Colon (tissue), 2 donors: ENCODE measurements around the gene PREPL.
"Not testable (repeated sequence)": the region's sequence is repeated elsewhere in the genome, so short reads cannot be mapped to it uniquely, and the experiment has no call there.

Source experiments
- FAIRE-seq: peaks from 2 replicates; lab custom pipeline; 2012; peaks lifted over from hg19 to GRCh38; lab: Jason Lieb, UNC
- donor health status: control.
- donor health status: control.

The PREPL gene

DNA sequence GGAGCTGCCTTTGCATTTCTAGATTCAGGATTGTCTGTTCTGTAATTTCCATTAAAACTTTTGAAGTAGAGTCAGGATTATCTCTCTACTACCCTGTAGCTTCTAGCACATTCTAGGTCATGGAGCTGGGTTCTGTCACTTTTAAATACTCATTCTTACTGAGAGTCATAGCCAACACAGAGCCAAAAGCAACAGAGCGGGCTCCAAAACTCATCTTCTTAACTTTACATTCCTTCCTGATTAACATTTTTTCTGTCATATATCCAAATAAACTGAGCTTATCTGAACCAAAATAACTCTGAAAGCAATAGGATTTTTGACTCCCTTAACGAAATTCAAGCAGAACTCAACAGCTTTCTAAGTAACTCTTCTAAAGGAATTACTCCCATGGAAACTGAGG is 12.9 kb downstream of the PREPL start:
- no peak for FAIRE-seq

DNA sequence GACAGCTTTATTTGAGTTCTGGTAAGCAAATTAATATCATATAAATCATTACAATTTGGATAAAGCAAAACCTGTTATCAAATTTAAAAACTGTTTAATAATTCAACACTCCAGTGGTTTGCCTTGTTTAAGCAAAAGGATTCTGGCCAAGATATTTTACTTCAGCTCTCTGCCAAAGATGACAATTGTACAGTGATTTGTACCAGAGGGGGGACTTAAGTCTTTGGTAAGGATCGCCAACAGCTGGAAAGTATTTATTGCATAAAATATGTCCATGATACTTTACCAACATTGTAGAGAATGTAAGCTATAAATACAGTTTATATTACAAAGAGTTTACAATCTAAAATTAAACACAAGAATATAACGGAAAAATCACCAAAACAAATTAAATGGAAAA is 13.8 kb downstream of the PREPL start:
- no peak for FAIRE-seq

GRCh38 chr2:44342854-44343253 is 18.4 kb downstream of the PREPL start:
- FAIRE-seq, result no peak

DNA sequence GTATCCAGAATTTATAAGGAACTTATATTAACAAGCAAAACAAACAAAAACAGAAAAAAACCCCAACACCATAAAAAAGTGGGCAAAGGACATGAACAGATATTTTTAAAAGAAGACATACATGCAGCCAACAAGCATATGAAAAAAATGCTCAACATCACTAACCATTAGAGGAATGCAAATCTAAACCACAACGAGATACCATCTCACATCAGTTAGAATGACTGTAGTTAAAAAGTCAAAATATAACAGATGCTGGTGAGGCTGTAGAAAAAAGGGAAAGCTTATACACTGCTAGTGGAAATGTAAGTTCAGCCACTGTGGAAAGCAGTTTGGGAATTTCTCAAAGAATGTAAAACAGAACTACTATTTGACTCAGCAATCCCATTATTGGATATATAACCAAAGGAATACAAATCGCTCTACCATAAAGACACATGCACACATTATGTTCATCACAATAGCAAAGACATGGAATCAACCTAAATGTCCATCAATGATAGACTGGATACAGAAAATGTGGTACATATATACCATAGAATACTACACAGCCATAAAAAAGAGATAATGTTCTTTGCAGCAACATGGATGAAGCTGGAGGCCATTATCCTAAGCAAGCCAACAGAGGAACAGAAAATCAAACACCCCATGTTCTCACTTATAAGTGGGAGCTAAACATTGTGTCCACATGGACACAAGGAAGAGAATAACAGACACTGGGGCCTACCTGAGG is 25.3 kb downstream of the PREPL start:
- peak; percentile 45 for FAIRE-seq

GRCh38 chr2:44333994-44334393 is 27.3 kb downstream of the PREPL start:
- no peak for FAIRE-seq

GRCh38 chr2:44330801-44331200 is 30.5 kb downstream of the PREPL start:
- no peak for FAIRE-seq

DNA sequence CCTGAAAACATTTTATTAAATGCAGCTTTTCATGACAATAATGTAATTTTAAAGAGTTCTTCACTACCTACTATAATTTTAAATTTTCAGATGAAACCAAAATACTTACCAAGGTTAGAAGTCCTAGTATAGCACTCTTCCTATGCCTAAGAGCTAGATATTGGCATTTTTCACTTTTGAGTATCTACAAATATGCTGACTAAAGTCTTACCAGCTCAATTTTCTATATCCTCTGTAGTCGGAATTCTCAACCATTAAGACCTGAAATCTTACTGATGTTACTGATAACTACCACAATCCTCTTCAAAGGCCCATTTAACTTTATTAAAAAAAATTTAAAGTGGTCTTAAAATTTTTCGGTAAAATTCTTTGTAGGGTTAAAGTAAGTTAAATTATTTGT is 32.0 kb downstream of the PREPL start:
- no peak for FAIRE-seq

DNA sequence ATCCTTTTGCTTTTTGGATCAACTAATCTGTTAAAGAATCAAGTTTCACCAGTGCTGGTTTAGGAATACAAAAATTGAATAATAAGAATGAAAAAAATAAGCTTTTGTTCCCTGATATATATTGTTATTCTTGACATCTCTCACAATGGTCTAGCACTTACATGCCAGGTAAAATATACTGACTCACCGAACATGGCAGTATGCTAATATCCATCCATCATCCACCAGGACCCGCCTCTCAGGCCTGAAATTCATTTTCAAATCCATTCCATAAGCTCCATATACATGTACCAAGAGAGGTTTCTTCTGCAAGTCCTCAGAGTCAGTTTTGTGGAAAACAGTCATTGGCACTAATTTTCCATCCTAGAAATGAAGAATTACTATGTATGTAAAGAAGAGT is 32.5 kb downstream of the PREPL start:
- FAIRE-seq, result no peak

DNA sequence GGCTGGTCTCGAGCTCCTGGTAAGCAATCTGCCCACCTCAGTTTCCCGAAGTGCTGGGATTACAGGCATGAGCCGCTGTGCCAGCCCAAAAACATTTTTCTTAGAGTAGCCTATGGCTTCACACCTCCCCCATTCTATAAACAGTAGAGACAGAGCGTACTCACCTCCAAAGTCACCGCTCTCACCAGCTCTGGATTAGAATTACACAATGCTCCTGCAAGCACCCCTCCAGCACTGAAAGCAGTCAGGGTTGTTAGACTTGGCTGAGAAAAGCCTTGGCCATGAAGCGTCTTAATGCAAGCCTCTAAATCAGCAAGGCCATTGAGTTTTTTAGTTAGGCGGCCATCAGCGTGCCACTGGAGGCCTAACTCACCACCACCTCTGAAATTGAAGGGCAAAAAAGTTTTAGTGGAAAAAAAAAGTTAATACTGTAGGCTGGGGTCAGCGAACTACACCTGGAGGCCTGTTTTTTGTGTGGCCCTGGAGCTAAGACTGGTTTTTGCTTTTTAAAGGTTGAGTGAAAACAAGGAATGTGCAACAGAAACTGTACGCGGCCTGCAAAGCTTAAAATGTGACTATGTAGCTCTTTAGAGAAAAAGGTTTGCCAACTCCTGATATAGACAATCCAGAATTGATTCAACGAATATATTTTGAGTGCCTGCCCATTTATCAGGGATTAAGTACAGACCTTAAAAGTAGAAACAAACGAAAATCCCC is 34.6 kb downstream of the PREPL start:
- FAIRE-seq, result no peak

GRCh38 chr2:44325897-44326296 is 35.4 kb downstream of the PREPL start:
- FAIRE-seq, result no peak

GRCh38 chr2:44324971-44325426 is 36.3 kb downstream of the PREPL start:
- FAIRE-seq, result no peak

DNA sequence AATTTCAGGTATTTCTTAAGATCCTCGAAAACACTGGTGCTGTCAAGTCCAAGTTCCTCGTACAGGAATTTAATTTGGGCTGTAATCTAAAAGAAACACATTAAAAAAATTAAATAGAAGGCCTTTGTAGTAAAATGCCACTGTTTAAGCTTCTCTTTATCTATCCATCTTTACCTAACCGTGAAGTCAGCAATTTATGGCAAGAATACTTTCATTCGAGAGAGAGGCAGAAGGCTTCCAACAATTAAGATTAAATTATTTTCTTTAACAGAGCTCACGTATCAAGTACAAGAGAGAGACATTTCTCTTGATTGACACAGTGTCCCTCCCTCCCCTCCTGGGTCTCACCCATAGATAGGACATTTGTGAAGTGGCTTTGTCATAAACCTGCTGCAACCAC is 39.9 kb downstream of the PREPL start:
- no peak for FAIRE-seq

GRCh38 chr2:44320832-44321231 is 40.5 kb downstream of the PREPL start:
- no peak for FAIRE-seq

DNA sequence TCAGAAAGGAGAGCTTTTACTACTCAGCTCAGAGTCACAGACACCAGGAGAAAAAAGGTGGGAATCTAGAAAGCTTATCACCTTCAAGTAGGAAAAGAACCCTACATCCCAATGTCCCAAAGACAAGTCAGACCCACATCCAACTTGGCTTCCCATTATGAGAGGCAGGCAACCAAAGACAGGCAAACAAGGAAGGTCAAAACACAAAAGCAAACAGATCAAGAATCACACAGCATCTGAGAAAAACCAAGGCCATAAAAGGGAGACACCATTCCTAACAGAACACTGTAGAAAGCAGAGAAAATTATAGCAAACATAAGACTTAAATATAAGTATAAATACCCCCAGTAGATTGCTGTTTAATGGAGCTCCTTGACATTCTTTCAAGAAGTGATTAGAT is 45.3 kb downstream of the PREPL start:
- no peak for FAIRE-seq

DNA sequence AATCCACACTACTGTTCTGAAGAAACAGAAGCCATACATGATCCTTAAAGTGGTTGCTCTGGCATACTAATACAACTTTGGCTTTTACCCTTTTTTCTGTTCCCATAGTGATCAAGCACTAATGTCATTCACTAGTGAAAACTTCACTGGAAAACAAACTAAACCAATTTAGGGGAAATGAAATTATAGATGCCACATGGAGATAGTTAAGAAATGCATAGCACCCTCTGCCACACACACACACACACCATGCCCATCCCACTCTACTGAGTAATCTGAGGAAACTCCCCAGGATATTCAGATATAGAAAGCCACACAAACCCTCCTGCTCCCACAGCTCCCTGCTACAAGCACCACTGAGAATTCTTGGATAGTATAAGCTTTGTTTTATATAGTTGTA is 46.9 kb downstream of the PREPL start:
- FAIRE-seq, result no peak

DNA sequence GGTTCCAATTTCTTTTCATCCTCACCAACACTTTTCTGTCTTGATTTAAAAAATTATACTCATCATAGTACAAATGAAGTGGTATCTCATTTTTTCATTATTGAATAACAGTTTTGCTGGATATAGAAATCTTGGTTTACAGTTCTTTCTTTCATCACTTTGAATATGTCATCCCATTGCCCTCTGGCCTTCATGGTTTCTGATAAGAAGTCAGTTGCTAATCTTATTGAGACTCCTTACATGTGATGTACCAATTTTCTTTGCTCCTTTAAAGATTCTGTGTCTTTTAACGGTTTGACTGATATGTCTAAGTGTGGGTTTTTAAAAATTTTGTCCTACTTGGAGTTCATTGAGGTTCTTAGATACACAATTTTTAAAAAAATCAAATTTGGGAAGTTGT is 51.0 kb downstream of the PREPL start:
- FAIRE-seq, result no peak

GRCh38 chr2:44305882-44306281 is 55.4 kb downstream of the PREPL start:
- FAIRE-seq, result no peak

DNA sequence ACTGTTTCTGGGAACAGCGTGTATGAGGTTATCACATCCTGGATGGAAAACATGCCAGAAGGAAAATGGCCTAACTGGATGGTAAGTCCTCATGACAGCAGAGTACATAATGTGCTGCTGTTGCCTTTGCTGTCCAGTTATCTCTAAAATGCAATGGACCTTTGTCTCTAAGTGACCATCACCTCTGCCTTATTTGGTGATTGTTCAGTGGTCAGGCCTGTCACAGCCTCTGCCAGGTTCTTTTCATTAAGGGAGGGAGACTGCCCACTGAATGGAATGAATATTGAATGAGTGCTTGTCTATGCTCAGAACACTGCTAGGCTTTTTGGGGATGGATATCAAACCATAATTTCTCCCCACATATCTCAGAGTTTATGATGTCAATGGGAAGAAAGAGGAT is 57.0 kb downstream of the PREPL start:
- FAIRE-seq, result no peak

DNA sequence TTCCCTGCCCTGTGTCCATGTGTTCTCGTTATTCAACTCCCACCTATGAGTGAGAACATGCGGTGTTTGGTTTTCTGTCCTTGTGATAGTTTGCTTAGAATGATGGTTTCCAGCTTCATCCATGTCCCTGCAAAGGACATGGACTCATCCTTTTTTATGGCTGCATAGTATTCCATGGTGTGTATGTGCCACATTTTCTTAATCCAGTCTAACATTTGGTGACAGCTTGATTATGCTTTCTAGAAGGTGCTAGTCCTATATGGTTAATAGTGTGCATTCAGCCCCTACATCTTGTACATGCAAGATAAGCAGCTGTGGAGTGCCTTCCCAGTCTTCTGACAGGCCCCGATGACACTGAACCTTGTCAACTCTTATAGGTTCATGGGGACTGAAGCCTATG is 57.5 kb downstream of the PREPL start:
- FAIRE-seq, result not testable (repeated sequence)

DNA sequence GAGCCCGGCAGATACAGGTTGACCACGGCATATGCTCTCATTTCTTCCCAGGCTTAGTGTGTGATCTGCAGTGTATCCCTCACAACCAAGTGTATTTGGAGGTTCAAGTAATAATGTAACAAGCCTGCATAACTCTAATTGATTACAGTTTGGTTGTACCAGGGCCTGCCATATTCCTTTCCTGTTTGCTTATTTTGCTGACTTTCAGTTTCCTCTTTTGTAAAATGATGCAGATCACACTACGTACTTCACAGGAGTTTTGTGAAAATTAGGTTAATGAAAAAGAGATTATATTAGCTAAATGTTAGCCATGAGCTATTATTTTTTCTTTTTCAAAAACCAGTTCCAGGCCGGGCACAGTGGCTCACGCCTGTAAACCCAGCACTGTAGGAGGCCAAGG is 60.2 kb downstream of the PREPL start:
- no peak for FAIRE-seq

- no peak for FAIRE-seq
Measured at GRCh38 chr2:44299635-44300034, 61.7 kb downstream of the PREPL start.

GRCh38 chr2:44297431-44297830 is 63.9 kb downstream of the PREPL start:
- FAIRE-seq, result no peak

DNA sequence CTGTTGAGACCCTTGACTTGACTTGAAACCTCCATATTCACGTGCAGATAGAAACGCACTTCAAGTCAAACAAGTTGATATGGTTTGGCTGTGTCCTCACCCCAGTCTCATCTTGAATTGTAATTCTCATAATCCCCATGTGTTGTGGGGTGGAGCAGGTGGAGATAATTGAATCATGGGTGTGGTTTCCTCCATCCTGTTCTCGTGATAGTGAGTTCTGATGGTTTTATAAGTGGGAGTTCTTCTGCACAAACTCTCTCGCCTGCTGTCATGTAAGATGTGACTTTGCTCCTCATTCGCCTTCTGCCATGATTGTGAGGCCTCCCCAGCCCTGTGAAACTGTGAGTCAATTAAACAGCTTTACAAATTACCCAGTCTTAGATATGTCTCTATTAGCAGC is 64.6 kb downstream of the PREPL start:
- FAIRE-seq, result no peak
